Activated T-cell treated with anti-CD3 and anti-CD28 coated beads, Interleukin-2, amount 50 U/mL, for 72 hours (primary cell): ENCODE measurements around the gene RND1. TPM values are rescaled to one million over a fixed set of nuclear protein-coding genes. Genes with fewer than 3 reads are reported as not detected.
"Not testable (repeated sequence)": the region's sequence is repeated elsewhere in the genome, so short reads cannot be mapped to it uniquely, and the experiment has no call there.

Experiments
- ATAC-seq, 2 donors: fragments of 150-1000 bp; cut with Tn5 transposase; replicated peaks in 1 of 2; 2 replicates each; pipeline ENCODE4 v1.10.0; 2021; ENCODE audit warnings: moderate library complexity in 2 of 2, mild to moderate bottlenecking in 1 of 2
- DNase-seq, 2 donors: peaks; one replicate each; pipeline ENCODE4 v3.0.0; 2021 to 2022; ENCODE audit warnings: mixed read lengths in 1 of 2
- H3K27ac Mint-ChIP-seq: one replicate; pipeline ENCODE4 v1.8.0; 2022; ENCODE audit warnings: mild to moderate bottlenecking, moderate library complexity, mixed read lengths
- H3K27me3 Mint-ChIP-seq: one replicate; pipeline ENCODE4 v1.8.0; 2022; ENCODE audit warnings: low read depth, mixed read lengths
- H3K36me3 Mint-ChIP-seq, 2 donors: one replicate each; pipeline ENCODE4 v1.8.0; 2022; ENCODE audit warnings: mixed read lengths in 2 of 2, mild to moderate bottlenecking in 1 of 2; ENCODE audit not compliant: insufficient read depth in 2 of 2
- H3K4me1 Mint-ChIP-seq: one replicate; pipeline ENCODE4 v1.8.0; 2022; ENCODE audit warnings: low read depth, mixed read lengths
- H3K4me3 Mint-ChIP-seq, 2 donors: one replicate each; pipeline ENCODE4 v1.8.0; 2022; ENCODE audit warnings: mild to moderate bottlenecking in 2 of 2, mixed read lengths in 2 of 2, moderate library complexity in 2 of 2
- H3K9me3 Mint-ChIP-seq, 2 donors: one replicate each; pipeline ENCODE4 v1.8.0; 2022; ENCODE audit warnings: mixed read lengths in 2 of 2
- total RNA-seq, 2 donors: library from RNA; stranded (reverse); gene quantifications; one replicate each; pipeline ENCODE4 v1.2.3, GENCODE V29; 2022

RND1 gene
- total RNA-seq, 2 donors from 2014 or later, result 4.5 to 5.5 TPM

GRCh38 chr12:48860236-48860635 lies 5.4 kb downstream of the RND1 start:
- Mint-ChIP-seq H3K4me1 (peaks cover 20% of the 10 kb centered on the region), H3K27me3 (peaks cover 37% of the 10 kb centered on the region)
- H3K36me3 Mint-ChIP-seq, H3K4me3 Mint-ChIP-seq, DNase-seq, H3K9me3 Mint-ChIP-seq, ATAC-seq, H3K27ac Mint-ChIP-seq: not testable (repeated sequence)

GRCh38 chr12:48859607-48860006 lies 6.1 kb downstream of the RND1 start:
- Mint-ChIP-seq H3K36me3 (no peaks in the 10 kb centered on the region), H3K4me1 (peaks cover 14% of the 10 kb centered on the region), H3K9me3 (no peaks in the 10 kb centered on the region), H3K4me3 (no peak overlapping the region), H3K27me3 (peaks cover 31% of the 10 kb centered on the region), H3K27ac (no peak overlapping the region)
- DNase-seq (no peak), ATAC-seq (no peak)

GRCh38 chr12:48858043-48858442 lies 7.6 kb downstream of the RND1 start:
- ATAC-seq, result no peak
- H3K27me3 Mint-ChIP-seq, result peaks cover 16% of the 10 kb centered on the region
- no peak overlapping the region for H3K4me3 Mint-ChIP-seq
- DNase-seq, result no peak
- no peaks in the 10 kb centered on the region for H3K36me3 Mint-ChIP-seq
- peaks cover 12% of the 10 kb centered on the region for H3K4me1 Mint-ChIP-seq
- H3K9me3 Mint-ChIP-seq, result no peaks in the 10 kb centered on the region
- H3K27ac Mint-ChIP-seq, result no peak overlapping the region

GRCh38 chr12:48857278-48857994 lies 8.2 kb downstream of the RND1 start:
- H3K36me3 Mint-ChIP-seq, result no peaks in the 10 kb centered on the region
- no peak overlapping the region for H3K27ac Mint-ChIP-seq
- H3K4me3 Mint-ChIP-seq, result no peak overlapping the region
- no peak for ATAC-seq
- no peaks in the 10 kb centered on the region for H3K9me3 Mint-ChIP-seq
- H3K27me3 Mint-ChIP-seq, result peaks cover 10% of the 10 kb centered on the region
- no peak for DNase-seq
- H3K4me1 Mint-ChIP-seq, result peaks cover 18% of the 10 kb centered on the region

GRCh38 chr12:48856379-48856778 lies 9.3 kb downstream of the RND1 start:
- Mint-ChIP-seq H3K9me3 (no peaks in the 10 kb centered on the region), H3K36me3 (peaks cover 0 to 1% of the 10 kb centered on the region in 2 donors), H3K4me1 (peaks cover 17% of the 10 kb centered on the region), H3K4me3 (no peak overlapping the region), H3K27ac (no peak overlapping the region), H3K27me3 (no peaks in the 10 kb centered on the region)
- ATAC-seq (no peak), DNase-seq (no peak)

GRCh38 chr12:48854932-48855331 lies 10.7 kb downstream of the RND1 start:
- Mint-ChIP-seq H3K36me3 (peaks cover 4 to 11% of the 10 kb centered on the region in 2 donors), H3K4me1 (peaks cover 24% of the 10 kb centered on the region)
- not testable (repeated sequence) for H3K4me3 Mint-ChIP-seq, H3K27ac Mint-ChIP-seq, ATAC-seq, H3K27me3 Mint-ChIP-seq, DNase-seq, H3K9me3 Mint-ChIP-seq

- Mint-ChIP-seq H3K27ac (peak overlapping the region; percentile 29), H3K4me3 (no peak overlapping the region), H3K9me3 (no peaks in the 10 kb centered on the region), H3K36me3 (peaks cover 4 to 13% of the 10 kb centered on the region in 2 donors), H3K4me1 (peaks cover 28% of the 10 kb centered on the region), H3K27me3 (no peaks in the 10 kb centered on the region)
- DNase-seq (no peak), ATAC-seq (no peak)
These were observed 11.2 kb downstream of the RND1 start for GRCh38 chr12:48854488-48854887.

GRCh38 chr12:48852734-48853688 lies 12.7 kb downstream of the RND1 start:
- DNase-seq (peak; percentile 87 to 89), ATAC-seq (peak; percentile 35 to 43)
- Mint-ChIP-seq H3K27me3 (no peaks in the 10 kb centered on the region), H3K4me1 (peaks cover 28% of the 10 kb centered on the region), H3K4me3 (peak overlapping the region; percentile 84 to 98), H3K27ac (peak overlapping the region; percentile 99), H3K36me3 (peaks cover 4 to 14% of the 10 kb centered on the region in 2 donors), H3K9me3 (no peaks in the 10 kb centered on the region)

GRCh38 chr12:48851883-48852733 lies 13.6 kb downstream of the RND1 start, which contains the start of gene DDX23:
Gene DDX23 (minus strand): TSS chr12:48852163. CDS start chr12:48845782, 6,381 bp downstream.
- Mint-ChIP-seq H3K4me3 (peak within 1 kb of the TSS; percentile 84 to 98), H3K9me3 (no peaks in the 10 kb centered on the region), H3K27ac (peak within 1 kb of the TSS; percentile 99), H3K27me3 (no peaks in the 10 kb centered on the region), H3K36me3 (peaks cover 4 to 14% of the 10 kb centered on the region in 2 donors), H3K4me1 (peaks cover 36% of the 10 kb centered on the region)
- DNase-seq, result peak; percentile 91 to 92
- ATAC-seq, result peak; percentile 95 to 96

GRCh38 chr12:48842021-48842420 lies 23.6 kb downstream of the RND1 start:
- not testable (repeated sequence) for H3K4me3 Mint-ChIP-seq, DNase-seq, ATAC-seq, H3K27ac Mint-ChIP-seq, H3K27me3 Mint-ChIP-seq, H3K4me1 Mint-ChIP-seq, H3K9me3 Mint-ChIP-seq
- peaks cover 8 to 28% of the 10 kb centered on the region in 2 donors for H3K36me3 Mint-ChIP-seq

GRCh38 chr12:48838048-48838447 lies 27.6 kb downstream of the RND1 start:
- ATAC-seq, result no peak
- Mint-ChIP-seq H3K4me1 (no peaks in the 10 kb centered on the region), H3K27ac (no peak overlapping the region), H3K9me3 (no peaks in the 10 kb centered on the region), H3K27me3 (no peaks in the 10 kb centered on the region), H3K4me3 (no peak overlapping the region), H3K36me3 (peaks cover 12 to 25% of the 10 kb centered on the region in 2 donors)
- no peak for DNase-seq

GRCh38 chr12:48832321-48833060 lies 33.2 kb downstream of the RND1 start:
- Mint-ChIP-seq H3K27me3 (no peaks in the 10 kb centered on the region), H3K4me3 (no peak overlapping the region), H3K36me3 (peaks cover 16 to 30% of the 10 kb centered on the region in 2 donors), H3K9me3 (no peaks in the 10 kb centered on the region), H3K27ac (peak overlapping the region; percentile 40), H3K4me1 (no peaks in the 10 kb centered on the region)
- DNase-seq (no peak), ATAC-seq (no peak)
